ENCODE measurements around the gene LSM7.

GRCh38 chr19:2338751-2339643 is 10.6 kb upstream of the LSM7 start:
- no peak for TF ChIP-seq FOXM1 (IDR thresholded peaks at IDR 0.05; ENCODE audit: borderline replicate concordance)
- TF ChIP-seq FOXK2 (IDR thresholded peaks at IDR 0.05), result no peak
- TF ChIP-seq FOXA1 (IDR thresholded peaks at IDR 0.05), result no peak
- no peak for TF ChIP-seq SP1 (IDR thresholded peaks at IDR 0.05)
- TF ChIP-seq TARDBP (IDR thresholded peaks at IDR 0.05), result no peak
- no peak for TF ChIP-seq LEF1 (IDR thresholded peaks at IDR 0.05; ENCODE audit: borderline replicate concordance)
- TF ChIP-seq ZNF384 (IDR thresholded peaks at IDR 0.05), result no peak
- TF ChIP-seq L3MBTL2 (conservative IDR thresholded peaks at IDR 0.05), result no peak
- no peak for TF ChIP-seq ARNT (IDR thresholded peaks at IDR 0.05)
- no peak for TF ChIP-seq ELF4 (IDR thresholded peaks at IDR 0.05)
- no peak for TF ChIP-seq SUZ12 (IDR thresholded peaks at IDR 0.05)
- no peak for TF ChIP-seq NFRKB (IDR thresholded peaks at IDR 0.05)
- TF ChIP-seq HDGF (IDR thresholded peaks at IDR 0.05; ENCODE audit: borderline replicate concordance), result no peak
- no peak for TF ChIP-seq BHLHE40 (IDR thresholded peaks at IDR 0.05; ENCODE audit: borderline replicate concordance)

Measured in HEK293T (cell line).